Ovary (tissue), 9 donors: ENCODE results near the gene APOLD1. TPM values are rescaled to one million over a fixed set of nuclear protein-coding genes. Genes with fewer than 3 reads are reported as not detected.
"Not testable (repeated sequence)": the region's sequence is repeated elsewhere in the genome, so short reads cannot be mapped to it uniquely, and the experiment has no call there.

ENCODE experiments used
- DNase-seq, 5 donors: peaks; one replicate each; pipeline ENCODE4 v3.0.0-alpha.2; 2019 to 2020
- H3K27ac ChIP-seq, 2 donors: fragments of 200-600 bp; one replicate each; pipeline versions ENCODE4 v1.5.1 to v1.8.0; 2019 to 2022
- H3K27me3 ChIP-seq: fragments of 200-600 bp; one replicate; pipeline ENCODE4 v1.8.0; 2022
- H3K36me3 ChIP-seq: fragments of 200-600 bp; sonication (generic); one replicate; pipeline ENCODE4 v1.5.1; 2019
- H3K4me1 ChIP-seq: one replicate; pipeline ENCODE4 v1.8.1; 2013; ENCODE audit warnings: mild to moderate bottlenecking, moderate library complexity; ENCODE audit not compliant: insufficient read depth
- H3K4me3 ChIP-seq: fragments of 200-600 bp; sonication (generic); one replicate; pipeline ENCODE4 v1.5.1; 2017
- H3K9me3 ChIP-seq, 2 donors: fragments of 200-600 bp in 1 of 2; sonication (generic) in 1 of 2; one replicate each; pipeline versions ENCODE4 v1.5.1 to v1.8.1; 2013 to 2019; ENCODE audit warnings: mild to moderate bottlenecking in 1 of 2, moderate library complexity in 1 of 2
- EP300 ChIP-seq: sonication (generic); formaldehyde crosslinking; IDR thresholded peaks from one replicate; pipeline ENCODE4 v1.6.1; 2017; ENCODE audit warnings: antibody characterized with exemption
- POLR2A ChIP-seq: fragments of 450-650 bp; IDR thresholded peaks from one replicate; pipeline ENCODE4 v1.6.1; 2017; ENCODE audit warnings: antibody characterized with exemption, mild to moderate bottlenecking, moderate library complexity
- whole genome bisulfite sequencing, 3 donors: extraction: QIAGEN DNeasy Blood & Tissue Kit in 1 of 3; methylation state at CpG; one replicate each; pipeline versions ENCODE4 v1.1.5 to v1.1.7; 2013 to 2017; 5-methylcytosine and 5-hydroxymethylcytosine counted together
- intact Hi-C, 4 donors: fragments of 100-400 bp; cut with DNase I; formaldehyde crosslinking; loops; one replicate each; pipeline versions ENCODE4 v1.11.0 to v1.15.1; 2022 to 2023
- polyA plus RNA-seq, 2 donors: library from polyadenylated mRNA; stranded (reverse); fragments of 200-250 nt in 1 of 2; fragments of 350-450 nt in 1 of 2; fragmentation: Illumina TruSeq in 1 of 2; extraction: RNeasy Lipid Tissue Mini Kit (QIAGEN cat#74804) in 1 of 2; gene quantifications; one replicate each; pipeline ENCODE4 v1.2.3, GENCODE V29; 2013 to 2014
- total RNA-seq, 7 donors: library from RNA; depleted of rRNA in 2 of 7; stranded (reverse); fragments of >200 nt in 2 of 7; fragmentation: NEBNext Ultra II Directional in 3 of 7; extraction: Animal tissue kit (Norgen Biotek cat#: 25700) in 3 of 7; gene quantifications; one replicate each; pipeline versions ENCODE4 v1.1.0 to v1.2.4, GENCODE V29; 2016 to 2023
- TF ChIP-seq, protein P1 (sequence below), 3 donors: fragments of 450-650 bp in 2 of 3; fragments of 200-600 bp in 1 of 3; IDR thresholded peaks; one replicate each; pipeline versions ENCODE4 v1.5.1 to v1.8.0; 2016 to 2022; ENCODE audit warnings: antibody characterized with exemption in 3 of 3, mild to moderate bottlenecking in 1 of 3
- donor health status: DM: no; HTN: no; CAD: no; lungs with moderate emphysema.
- donor health status: DM: no; HTN: no; CAD: no.
- donor health status: Bipolar disorder and iron deficiency.
- donor health status: DM: yes; HTN: yes; CAD: no.
- donor health status: DM: no; HTN: no; CAD: no.
- donor health status: DM: yes; HTN: yes; CAD: no.

Gene APOLD1
- total and polyA plus RNA-seq, 9 donors, result 2.7 to 20.7 (median 8.9) TPM

DNA sequence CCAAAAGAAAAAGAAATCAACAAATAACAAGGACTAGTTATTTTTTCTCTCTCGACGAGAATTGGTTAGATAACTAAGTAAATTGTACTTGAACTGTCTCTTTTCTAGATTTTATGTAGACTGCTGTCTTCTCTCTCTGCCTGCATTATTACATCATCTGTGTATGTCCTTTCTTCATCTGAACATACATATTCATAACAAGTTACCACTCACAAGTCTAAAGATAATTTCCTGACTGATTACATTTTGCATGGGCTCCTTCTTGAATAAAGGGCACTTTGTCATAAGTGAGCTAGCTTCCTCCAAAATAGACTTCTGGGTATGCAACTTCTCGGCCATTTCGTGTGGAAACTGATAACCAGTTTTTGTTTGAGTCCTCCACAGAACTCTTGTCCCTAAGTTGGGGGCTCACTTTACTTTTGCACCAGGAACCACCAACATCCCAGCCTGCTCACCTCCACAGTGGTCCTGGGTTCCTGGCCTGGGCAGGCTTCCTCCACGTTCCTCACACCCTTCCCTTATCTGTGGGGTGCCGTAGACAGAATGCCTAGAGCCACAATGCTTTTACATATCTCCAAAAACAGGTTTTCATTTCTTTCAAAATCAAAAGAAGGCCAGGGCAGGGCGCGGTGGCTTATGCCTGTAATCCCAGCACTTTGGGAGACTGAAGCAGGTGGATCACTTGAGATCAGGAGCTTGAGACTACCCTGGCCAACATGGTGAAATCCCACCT, 21.5 kb downstream of the APOLD1 start:
- Histone ChIP-seq H3K27me3 (no peaks in the 10 kb centered on the region), H3K4me3 (no peak overlapping the region), H3K36me3 (no peaks in the 10 kb centered on the region), H3K27ac (no peak overlapping the region), H3K4me1 (peaks cover 3% of the 10 kb centered on the region), H3K9me3 (no peaks in the 10 kb centered on the region)
- WGBS, 3 donors, result 81 to 93% (median 86%) methylated on average over 8 of the region's 8 CpGs
- intact Hi-C loops, result no loop called here
- DNase-seq, result no peak
- TF ChIP-seq, protein P1, sequence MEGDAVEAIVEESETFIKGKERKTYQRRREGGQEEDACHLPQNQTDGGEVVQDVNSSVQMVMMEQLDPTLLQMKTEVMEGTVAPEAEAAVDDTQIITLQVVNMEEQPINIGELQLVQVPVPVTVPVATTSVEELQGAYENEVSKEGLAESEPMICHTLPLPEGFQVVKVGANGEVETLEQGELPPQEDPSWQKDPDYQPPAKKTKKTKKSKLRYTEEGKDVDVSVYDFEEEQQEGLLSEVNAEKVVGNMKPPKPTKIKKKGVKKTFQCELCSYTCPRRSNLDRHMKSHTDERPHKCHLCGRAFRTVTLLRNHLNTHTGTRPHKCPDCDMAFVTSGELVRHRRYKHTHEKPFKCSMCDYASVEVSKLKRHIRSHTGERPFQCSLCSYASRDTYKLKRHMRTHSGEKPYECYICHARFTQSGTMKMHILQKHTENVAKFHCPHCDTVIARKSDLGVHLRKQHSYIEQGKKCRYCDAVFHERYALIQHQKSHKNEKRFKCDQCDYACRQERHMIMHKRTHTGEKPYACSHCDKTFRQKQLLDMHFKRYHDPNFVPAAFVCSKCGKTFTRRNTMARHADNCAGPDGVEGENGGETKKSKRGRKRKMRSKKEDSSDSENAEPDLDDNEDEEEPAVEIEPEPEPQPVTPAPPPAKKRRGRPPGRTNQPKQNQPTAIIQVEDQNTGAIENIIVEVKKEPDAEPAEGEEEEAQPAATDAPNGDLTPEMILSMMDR (IDR thresholded peaks at IDR 0.05), result no peak
- TF ChIP-seq EP300 (no peak), POLR2A (no peak)

DNA sequence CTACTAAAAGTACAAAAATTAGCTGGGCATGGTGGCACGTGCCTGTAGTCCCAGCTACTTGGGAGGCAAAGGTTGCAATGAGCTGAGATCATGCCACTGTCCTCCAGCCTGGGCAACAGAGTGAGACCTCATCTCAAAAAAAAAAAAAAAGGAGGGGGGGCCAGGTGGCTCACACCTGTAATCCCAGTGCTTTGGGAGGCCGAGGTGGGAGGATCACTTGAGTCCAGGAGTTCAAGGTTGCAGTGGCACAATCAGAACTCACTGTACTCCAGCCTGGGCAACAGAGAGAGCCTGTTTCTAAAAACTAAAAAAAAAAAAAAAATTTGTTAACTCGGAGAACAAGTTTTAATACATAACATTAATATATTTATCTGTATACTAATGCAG, 22.1 kb downstream of the APOLD1 start:
- H3K36me3 ChIP-seq, H3K27me3 ChIP-seq, intact Hi-C loops, H3K4me1 ChIP-seq, H3K27ac ChIP-seq, H3K4me3 ChIP-seq, H3K9me3 ChIP-seq, DNase-seq: not testable (repeated sequence)
- WGBS, 3 donors, result 37 to 60% (median 56%) methylated on average over 3 of the region's 3 CpGs

DNA sequence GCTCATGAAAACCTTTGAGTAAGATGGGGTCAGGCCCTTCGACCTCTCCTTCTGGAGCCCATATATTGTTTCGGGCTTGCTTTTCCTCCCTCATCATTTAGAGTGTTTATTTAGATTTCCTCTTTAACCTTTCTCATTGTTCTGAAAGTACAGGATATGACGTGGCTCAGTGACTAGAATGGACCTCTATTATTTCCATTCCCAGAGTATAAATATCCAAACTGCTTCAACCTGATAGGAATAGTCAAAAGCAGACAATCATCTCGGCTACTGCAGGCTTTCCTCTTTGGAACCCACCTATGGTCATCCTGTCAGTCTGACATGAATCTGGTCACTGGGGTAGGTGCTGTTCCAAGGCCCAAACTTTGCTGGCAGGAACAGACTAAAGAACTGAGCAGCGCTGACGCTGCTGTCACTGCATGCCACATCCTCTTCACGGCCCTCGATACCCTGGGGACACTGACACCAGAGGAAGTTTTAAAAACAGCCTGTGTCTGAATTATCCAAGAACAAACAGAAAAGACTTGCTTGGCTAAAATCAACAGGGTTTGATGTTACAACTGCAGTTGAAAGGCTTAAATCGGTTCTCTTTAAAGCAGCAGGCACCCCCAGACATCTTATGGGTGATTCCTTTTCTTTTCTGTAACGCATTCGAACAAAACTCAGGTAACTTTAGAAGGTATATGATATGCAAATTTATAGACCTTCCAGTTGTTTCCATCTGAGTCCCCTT, 22.7 kb downstream of the APOLD1 start:
- no peak overlapping the region for H3K4me3 ChIP-seq
- DNase-seq, result no peak
- intact Hi-C loops, result no loop called here

DNA sequence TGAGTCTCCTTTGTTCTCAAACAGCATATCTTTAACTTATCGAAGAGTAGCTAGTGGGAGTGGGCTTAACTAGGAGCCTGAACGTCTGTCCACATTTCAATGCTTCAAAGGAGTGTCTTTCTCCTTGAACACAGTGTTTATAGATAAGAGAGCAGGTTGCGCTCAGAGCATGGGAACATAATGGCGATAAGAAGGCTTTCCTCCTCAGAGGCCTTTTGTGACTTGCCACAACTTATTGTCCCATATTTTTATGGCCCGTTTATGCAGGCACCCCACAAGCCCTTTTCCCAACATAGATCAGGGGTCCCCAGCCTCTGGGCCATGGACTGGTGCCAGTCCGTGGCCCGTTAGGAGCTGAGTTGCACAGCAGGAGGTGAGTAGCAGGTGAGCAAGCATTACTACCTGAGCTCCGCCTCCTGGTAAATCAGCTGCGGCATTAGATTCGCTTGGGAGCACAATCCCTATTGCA, 25.1 kb downstream of the APOLD1 start:
- no peak overlapping the region for H3K27ac ChIP-seq
- H3K4me3 ChIP-seq, result no peak overlapping the region
- intact Hi-C loops, result no loop called here
- H3K36me3 ChIP-seq, result no peaks in the 10 kb centered on the region
- no peak for DNase-seq
- H3K4me1 ChIP-seq, result peaks cover 12% of the 10 kb centered on the region
- 63 to 73% (median 70%) methylated on average over 10 of the region's 10 CpGs for WGBS, 3 donors
- no peak for TF ChIP-seq POLR2A
- TF ChIP-seq, protein P1 (IDR thresholded peaks at IDR 0.05), result no peak
- no peak for TF ChIP-seq EP300
- H3K9me3 ChIP-seq, result no peaks in the 10 kb centered on the region
- no peaks in the 10 kb centered on the region for H3K27me3 ChIP-seq

More for the DNA sequence above, 22.7 kb downstream of the APOLD1 start:
- Histone ChIP-seq H3K9me3 (no peaks in the 10 kb centered on the region), H3K4me1 (peaks cover 4% of the 10 kb centered on the region), H3K36me3 (no peaks in the 10 kb centered on the region), H3K27me3 (no peaks in the 10 kb centered on the region), H3K27ac (peak overlapping the region in 1 of 2 donors; percentile 65)
- no peak for TF ChIP-seq POLR2A
- TF ChIP-seq, protein P1 (IDR thresholded peaks at IDR 0.05), result no peak
- no peak for TF ChIP-seq EP300
- WGBS, 3 donors, result 27 to 45% (median 31%) methylated on average over 11 of the region's 11 CpGs

DNA sequence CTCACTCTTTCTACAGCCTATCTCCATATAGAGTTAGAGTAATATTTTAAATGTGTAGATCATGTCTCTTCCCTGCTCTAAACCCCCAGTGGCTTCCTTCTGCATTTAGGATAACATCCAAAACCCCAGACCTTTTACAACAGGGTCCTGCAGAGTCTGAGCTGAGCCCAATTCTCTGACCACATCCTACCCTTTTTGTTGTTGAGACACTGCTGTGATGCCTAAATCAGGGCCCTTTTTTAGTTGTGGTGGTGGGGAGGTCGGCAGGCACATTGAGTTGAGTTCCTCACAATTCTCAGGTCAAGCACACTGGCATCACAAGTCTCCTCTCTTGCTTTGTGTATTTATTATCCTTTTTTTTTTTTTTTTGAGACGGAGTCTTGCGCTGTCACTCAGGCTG, 25.9 kb downstream of the APOLD1 start:
- WGBS, 3 donors, result 83 to 94% (median 93%) methylated on average over 3 of the region's 3 CpGs
- TF ChIP-seq POLR2A (no peak), EP300 (no peak)
- TF ChIP-seq, protein P1 (IDR thresholded peaks at IDR 0.05), result no peak

More for the DNA sequence above, 25.9 kb downstream of the APOLD1 start:
- Histone ChIP-seq H3K4me3 (no peak overlapping the region), H3K27ac (no peak overlapping the region), H3K36me3 (no peaks in the 10 kb centered on the region), H3K9me3 (no peaks in the 10 kb centered on the region), H3K27me3 (no peaks in the 10 kb centered on the region), H3K4me1 (peaks cover 12% of the 10 kb centered on the region)
- DNase-seq, result no peak
- intact Hi-C loops, result no loop called here
